ENCODE data around the gene CWC25. TPM values are rescaled to one million over a fixed set of nuclear protein-coding genes. Genes with fewer than 3 reads are reported as not detected.
A peak's percentile ranks its signal among the peaks of the same experiment; 100 is the strongest.

Gene CWC25
- total and polyA plus RNA-seq, 2 of the 13 experiments (the other 11 are each of a cell fraction or from before 2014, with no cell fraction given): 15.6 to 22.7 TPM

DNA sequence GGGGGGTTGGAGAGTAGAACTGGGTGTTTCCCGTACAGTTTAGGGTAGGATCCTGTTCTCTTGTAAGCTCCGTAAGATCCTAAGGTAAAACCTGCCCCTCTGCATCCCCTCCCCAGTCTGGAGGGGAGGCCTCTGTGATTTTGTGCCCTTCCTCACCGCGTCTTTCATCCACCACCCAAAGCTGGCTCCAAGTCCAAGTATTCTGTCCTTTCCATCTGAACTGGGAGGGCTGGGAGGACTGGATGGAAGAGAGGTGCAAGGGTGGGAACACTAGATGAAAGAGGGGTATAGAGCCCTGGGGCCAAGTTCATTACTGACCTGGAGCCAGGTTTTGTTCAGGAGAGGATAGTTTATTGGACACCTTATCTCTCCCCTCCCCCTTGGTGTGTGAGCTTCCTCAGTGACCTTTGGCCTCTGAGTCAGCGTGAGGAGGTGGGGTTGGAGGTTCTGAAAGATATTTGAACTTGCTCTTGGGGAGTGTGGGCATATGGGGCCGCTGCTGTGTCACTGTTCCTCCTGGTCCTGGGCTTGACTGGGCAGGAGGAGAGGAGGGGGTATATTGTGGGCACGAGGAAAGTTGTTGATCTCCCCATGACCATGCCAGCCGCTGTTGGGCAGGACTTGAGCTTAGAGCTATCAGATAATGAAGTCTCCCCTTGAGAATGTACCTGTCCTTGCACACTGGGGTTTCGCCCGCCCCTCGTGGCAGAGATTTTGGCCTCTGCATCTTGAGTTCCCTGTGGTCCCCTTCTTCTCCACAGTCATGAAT is 46.3 kb upstream of the CWC25 start (continued):
- TF ChIP-seq, protein P1, sequence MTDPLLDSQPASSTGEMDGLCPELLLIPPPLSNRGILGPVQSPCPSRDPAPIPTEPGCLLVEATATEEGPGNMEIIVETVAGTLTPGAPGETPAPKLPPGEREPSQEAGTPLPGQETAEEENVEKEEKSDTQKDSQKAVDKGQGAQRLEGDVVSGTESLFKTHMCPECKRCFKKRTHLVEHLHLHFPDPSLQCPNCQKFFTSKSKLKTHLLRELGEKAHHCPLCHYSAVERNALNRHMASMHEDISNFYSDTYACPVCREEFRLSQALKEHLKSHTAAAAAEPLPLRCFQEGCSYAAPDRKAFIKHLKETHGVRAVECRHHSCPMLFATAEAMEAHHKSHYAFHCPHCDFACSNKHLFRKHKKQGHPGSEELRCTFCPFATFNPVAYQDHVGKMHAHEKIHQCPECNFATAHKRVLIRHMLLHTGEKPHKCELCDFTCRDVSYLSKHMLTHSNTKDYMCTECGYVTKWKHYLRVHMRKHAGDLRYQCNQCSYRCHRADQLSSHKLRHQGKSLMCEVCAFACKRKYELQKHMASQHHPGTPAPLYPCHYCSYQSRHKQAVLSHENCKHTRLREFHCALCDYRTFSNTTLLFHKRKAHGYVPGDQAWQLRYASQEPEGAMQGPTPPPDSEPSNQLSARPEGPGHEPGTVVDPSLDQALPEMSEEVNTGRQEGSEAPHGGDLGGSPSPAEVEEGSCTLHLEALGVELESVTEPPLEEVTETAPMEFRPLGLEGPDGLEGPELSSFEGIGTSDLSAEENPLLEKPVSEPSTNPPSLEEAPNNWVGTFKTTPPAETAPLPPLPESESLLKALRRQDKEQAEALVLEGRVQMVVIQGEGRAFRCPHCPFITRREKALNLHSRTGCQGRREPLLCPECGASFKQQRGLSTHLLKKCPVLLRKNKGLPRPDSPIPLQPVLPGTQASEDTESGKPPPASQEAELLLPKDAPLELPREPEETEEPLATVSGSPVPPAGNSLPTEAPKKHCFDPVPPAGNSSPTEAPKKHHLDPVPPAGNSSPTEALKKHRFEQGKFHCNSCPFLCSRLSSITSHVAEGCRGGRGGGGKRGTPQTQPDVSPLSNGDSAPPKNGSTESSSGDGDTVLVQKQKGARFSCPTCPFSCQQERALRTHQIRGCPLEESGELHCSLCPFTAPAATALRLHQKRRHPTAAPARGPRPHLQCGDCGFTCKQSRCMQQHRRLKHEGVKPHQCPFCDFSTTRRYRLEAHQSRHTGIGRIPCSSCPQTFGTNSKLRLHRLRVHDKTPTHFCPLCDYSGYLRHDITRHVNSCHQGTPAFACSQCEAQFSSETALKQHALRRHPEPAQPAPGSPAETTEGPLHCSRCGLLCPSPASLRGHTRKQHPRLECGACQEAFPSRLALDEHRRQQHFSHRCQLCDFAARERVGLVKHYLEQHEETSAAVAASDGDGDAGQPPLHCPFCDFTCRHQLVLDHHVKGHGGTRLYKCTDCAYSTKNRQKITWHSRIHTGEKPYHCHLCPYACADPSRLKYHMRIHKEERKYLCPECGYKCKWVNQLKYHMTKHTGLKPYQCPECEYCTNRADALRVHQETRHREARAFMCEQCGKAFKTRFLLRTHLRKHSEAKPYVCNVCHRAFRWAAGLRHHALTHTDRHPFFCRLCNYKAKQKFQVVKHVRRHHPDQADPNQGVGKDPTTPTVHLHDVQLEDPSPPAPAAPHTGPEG (CRISPR knock-in tag; IDR thresholded peaks at IDR 0.05): 0 out of 2 replicates have a peak, but pooled peaks have one; percentile 72
- TF ChIP-seq CBX5 (CRISPR knock-in tag; IDR thresholded peaks at IDR 0.05; ENCODE audit: borderline replicate concordance): no peak
- no peak for TF ChIP-seq ZNF335 (CRISPR knock-in tag; IDR thresholded peaks at IDR 0.05)
- peak; percentile 79; the same call in 1 of the 2 replicates for TF ChIP-seq SIX1 (CRISPR knock-in tag; IDR thresholded peaks at IDR 0.05; ENCODE audit: borderline replicate concordance)
- TF ChIP-seq XBP1 (CRISPR knock-in tag; IDR thresholded peaks at IDR 0.05): no peak
- TF ChIP-seq, protein P2, sequence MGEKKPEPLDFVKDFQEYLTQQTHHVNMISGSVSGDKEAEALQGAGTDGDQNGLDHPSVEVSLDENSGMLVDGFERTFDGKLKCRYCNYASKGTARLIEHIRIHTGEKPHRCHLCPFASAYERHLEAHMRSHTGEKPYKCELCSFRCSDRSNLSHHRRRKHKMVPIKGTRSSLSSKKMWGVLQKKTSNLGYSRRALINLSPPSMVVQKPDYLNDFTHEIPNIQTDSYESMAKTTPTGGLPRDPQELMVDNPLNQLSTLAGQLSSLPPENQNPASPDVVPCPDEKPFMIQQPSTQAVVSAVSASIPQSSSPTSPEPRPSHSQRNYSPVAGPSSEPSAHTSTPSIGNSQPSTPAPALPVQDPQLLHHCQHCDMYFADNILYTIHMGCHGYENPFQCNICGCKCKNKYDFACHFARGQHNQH (CRISPR knock-in tag; IDR thresholded peaks at IDR 0.05): peak; percentile 92
- peak; percentile 70; the same call in 1 of the 2 replicates for TF ChIP-seq MYC (CRISPR knock-in tag; IDR thresholded peaks at IDR 0.05; ENCODE audit: borderline replicate concordance)
- no peak for TF ChIP-seq DNMT3B (CRISPR knock-in tag; conservative IDR thresholded peaks at IDR 0.05)
- TF ChIP-seq PAWR (CRISPR knock-in tag; IDR thresholded peaks at IDR 0.05; ENCODE audit: borderline replicate concordance): no peak
- TF ChIP-seq BHLHE40 (IDR thresholded peaks at IDR 0.05; ENCODE audit: low read length): peak; percentile 55; the same call in 1 of the 2 replicates
- TF ChIP-seq ZBTB7B (CRISPR knock-in tag; IDR thresholded peaks at IDR 0.05): peak; percentile 76
- no peak; the same call in 1 of the 2 replicates for TF ChIP-seq YEATS4 (CRISPR knock-in tag; IDR thresholded peaks at IDR 0.05; ENCODE audit: borderline replicate concordance)
- TF ChIP-seq ZNF841 (CRISPR knock-in tag; IDR thresholded peaks at IDR 0.05; ENCODE audit: borderline replicate concordance): no peak
- TF ChIP-seq, protein P3, sequence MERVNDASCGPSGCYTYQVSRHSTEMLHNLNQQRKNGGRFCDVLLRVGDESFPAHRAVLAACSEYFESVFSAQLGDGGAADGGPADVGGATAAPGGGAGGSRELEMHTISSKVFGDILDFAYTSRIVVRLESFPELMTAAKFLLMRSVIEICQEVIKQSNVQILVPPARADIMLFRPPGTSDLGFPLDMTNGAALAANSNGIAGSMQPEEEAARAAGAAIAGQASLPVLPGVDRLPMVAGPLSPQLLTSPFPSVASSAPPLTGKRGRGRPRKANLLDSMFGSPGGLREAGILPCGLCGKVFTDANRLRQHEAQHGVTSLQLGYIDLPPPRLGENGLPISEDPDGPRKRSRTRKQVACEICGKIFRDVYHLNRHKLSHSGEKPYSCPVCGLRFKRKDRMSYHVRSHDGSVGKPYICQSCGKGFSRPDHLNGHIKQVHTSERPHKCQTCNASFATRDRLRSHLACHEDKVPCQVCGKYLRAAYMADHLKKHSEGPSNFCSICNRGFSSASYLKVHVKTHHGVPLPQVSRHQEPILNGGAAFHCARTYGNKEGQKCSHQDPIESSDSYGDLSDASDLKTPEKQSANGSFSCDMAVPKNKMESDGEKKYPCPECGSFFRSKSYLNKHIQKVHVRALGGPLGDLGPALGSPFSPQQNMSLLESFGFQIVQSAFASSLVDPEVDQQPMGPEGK (CRISPR knock-in tag; IDR thresholded peaks at IDR 0.05): peak; percentile 95
- TF ChIP-seq NR1H2 (CRISPR knock-in tag; IDR thresholded peaks at IDR 0.05; ENCODE audit: borderline replicate concordance, low read depth): no peak
- TF ChIP-seq, protein P4, sequence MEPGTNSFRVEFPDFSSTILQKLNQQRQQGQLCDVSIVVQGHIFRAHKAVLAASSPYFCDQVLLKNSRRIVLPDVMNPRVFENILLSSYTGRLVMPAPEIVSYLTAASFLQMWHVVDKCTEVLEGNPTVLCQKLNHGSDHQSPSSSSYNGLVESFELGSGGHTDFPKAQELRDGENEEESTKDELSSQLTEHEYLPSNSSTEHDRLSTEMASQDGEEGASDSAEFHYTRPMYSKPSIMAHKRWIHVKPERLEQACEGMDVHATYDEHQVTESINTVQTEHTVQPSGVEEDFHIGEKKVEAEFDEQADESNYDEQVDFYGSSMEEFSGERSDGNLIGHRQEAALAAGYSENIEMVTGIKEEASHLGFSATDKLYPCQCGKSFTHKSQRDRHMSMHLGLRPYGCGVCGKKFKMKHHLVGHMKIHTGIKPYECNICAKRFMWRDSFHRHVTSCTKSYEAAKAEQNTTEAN (CRISPR knock-in tag; conservative IDR thresholded peaks at IDR 0.05): no peak
- no peak; the same call in 1 of the 2 replicates for TF ChIP-seq MAF1 (CRISPR knock-in tag; IDR thresholded peaks at IDR 0.05; ENCODE audit: borderline replicate concordance)
- no peak for TF ChIP-seq FOXJ3 (CRISPR knock-in tag; IDR thresholded peaks at IDR 0.05; ENCODE audit: borderline replicate concordance)

Data from HepG2 (cell line).